K562 (cell line): ENCODE data around the gene CTXND1. TPM values are rescaled to one million over a fixed set of nuclear protein-coding genes. Genes with fewer than 3 reads are reported as not detected.

Experiments
- ATF1 ChIP-seq, 2 experiments: fragments of 450-650 bp in 1 of 2; IDR thresholded peaks; 2 replicates each; pipeline ENCODE4 v1.6.1; 2016; ENCODE audit warnings: missing compliant biosample characterization in 1 of 2, missing genetic modification characterization in 1 of 2
- BHLHE40 ChIP-seq: IDR thresholded peaks from 2 replicates; pipeline ENCODE4 v1.6.1; 2011; ENCODE audit warnings: low read length, improper control_type of control experiment
- CBX3 ChIP-seq, 2 experiments: IDR thresholded peaks; 1 replicate in 1 of 2; 2 replicates in 1 of 2; pipeline ENCODE4 v1.6.1; 2012; ENCODE audit warnings: inconsistent platforms in 2 of 2, low read length in 2 of 2, borderline replicate concordance in 1 of 2, control low read depth in 1 of 2
- CHCHD3 ChIP-seq: fragments of 250-450 bp; sonication (Bioruptor Pico); IDR thresholded peaks from 2 replicates; pipeline ENCODE4 v2.1.2; 2022; ENCODE audit warnings: mild to moderate bottlenecking
- CXXC5 ChIP-seq: fragments of 250-450 bp; sonication (Bioruptor Pico); IDR thresholded peaks from 2 replicates; pipeline ENCODE4 v1.8.0; 2022; ENCODE audit warnings: inconsistent platforms, mild to moderate bottlenecking, moderate library complexity
- FUS ChIP-seq: fragments of 200-400 bp; formaldehyde crosslinking; optimal IDR thresholded peaks from 2 replicates; pipeline ENCODE3; 2017; ENCODE audit warnings: low read depth, low read length
- HNRNPH1 ChIP-seq: fragments of 200-400 bp; formaldehyde crosslinking; optimal IDR thresholded peaks from 2 replicates; pipeline ENCODE3; 2017; ENCODE audit warnings: low read depth, mild to moderate bottlenecking, low read length, moderate library complexity
- PRPF4 ChIP-seq: fragments of 200-400 bp; formaldehyde crosslinking; IDR thresholded peaks from one replicate; pipeline ENCODE4 v1.6.1; 2017; ENCODE audit warnings: low read length, low read depth, mild to moderate bottlenecking; ENCODE audit not compliant: insufficient read depth, poor library complexity, severe bottlenecking
- PURB ChIP-seq: sonication (generic); formaldehyde crosslinking; IDR thresholded peaks from 2 replicates; pipeline ENCODE4 v1.9.0; 2021; ENCODE audit warnings: low read depth, mild to moderate bottlenecking, missing genetic modification reagents
- RBM34 ChIP-seq: fragments of 200-400 bp; formaldehyde crosslinking; IDR thresholded peaks from 2 replicates; pipeline ENCODE4 v1.6.1; 2018; ENCODE audit warnings: low read length, borderline replicate concordance; ENCODE audit not compliant: insufficient read depth
- RFX5 ChIP-seq: IDR thresholded peaks from 2 replicates; pipeline ENCODE4 v1.6.1; 2011; ENCODE audit warnings: low read depth, mild to moderate bottlenecking, improper control_type of control experiment, low read length
- ZFP30 ChIP-seq: fragments of 250-450 bp; sonication (Bioruptor Pico); IDR thresholded peaks from 2 replicates; pipeline ENCODE4 v1.8.0; 2022; ENCODE audit warnings: moderate library complexity, mild to moderate bottlenecking, inconsistent platforms, borderline replicate concordance
- ZNF644 ChIP-seq: fragments of 200-800 bp; sonication (Bioruptor generic); IDR thresholded peaks from 2 replicates; pipeline ENCODE4 v1.6.1; 2016; ENCODE audit warnings: low read depth, missing genetic modification characterization, missing compliant biosample characterization
- ZNF75A ChIP-seq: fragments of 450-650 bp; formaldehyde crosslinking; IDR thresholded peaks from 2 replicates; pipeline ENCODE4 v1.4.0; 2020; ENCODE audit warnings: mild to moderate bottlenecking
- ZNF780A ChIP-seq: fragments of 250-450 bp; sonication (Bioruptor Pico); IDR thresholded peaks from 2 replicates; pipeline ENCODE4 v1.5.0; 2021; ENCODE audit warnings: mild to moderate bottlenecking
- polyA plus RNA-seq, 8 experiments: library from polyadenylated mRNA; depleted of rRNA in 4 of 8; stranded (reverse) in 5 of 8; unstranded in 3 of 8; fragments of >200 nt; fragmentation: Nextera tagmentation in 2 of 8; fragmentation: Illumina TruSeq in 1 of 8; extraction: Ambion mirVana in 2 of 8; extraction: Trizol in 1 of 8; gene quantifications; 2 replicates each; pipeline versions ENCODE4 v1.2.1 to v1.2.3, GENCODE V29; 2011 to 2014; ENCODE audit warnings: inconsistent platforms in 1 of 8, missing spikeins in 1 of 8
- total RNA-seq, 7 experiments: library from RNA; depleted of rRNA in 6 of 7; stranded (reverse); fragments of >200 nt in 6 of 7; fragmentation: Illumina TruSeq in 2 of 7; extraction: Trizol in 2 of 7; gene quantifications; 2 replicates each; pipeline versions ENCODE4 v1.2.1 to v1.2.3, GENCODE V29; 2011 to 2021; ENCODE audit warnings: low replicate concordance in 1 of 7
- TF ChIP-seq, protein P1 (sequence below): sonication (generic); IDR thresholded peaks from 2 replicates; pipeline ENCODE4 v1.6.1; 2016
- TF ChIP-seq, protein P2 (sequence below), 3 experiments: fragments of 200-800 bp in 1 of 3; sonication (Bioruptor generic) in 1 of 3; sonication (generic) in 1 of 3; formaldehyde crosslinking in 1 of 3; IDR thresholded peaks; 2 replicates each; pipeline versions ENCODE4 v1.6.1 to v1.8.0; 2016 to 2022; ENCODE audit warnings: mild to moderate bottlenecking in 2 of 3, missing compliant biosample characterization in 2 of 3, missing genetic modification characterization in 2 of 3, missing genetic modification reagents in 1 of 3

CTXND1 gene
- total and polyA plus RNA-seq, 9 of the 15 experiments (the other 6 are each of a cell fraction or from before 2014, with no cell fraction given), result 0.04 TPM; not detected in 7

DNA sequence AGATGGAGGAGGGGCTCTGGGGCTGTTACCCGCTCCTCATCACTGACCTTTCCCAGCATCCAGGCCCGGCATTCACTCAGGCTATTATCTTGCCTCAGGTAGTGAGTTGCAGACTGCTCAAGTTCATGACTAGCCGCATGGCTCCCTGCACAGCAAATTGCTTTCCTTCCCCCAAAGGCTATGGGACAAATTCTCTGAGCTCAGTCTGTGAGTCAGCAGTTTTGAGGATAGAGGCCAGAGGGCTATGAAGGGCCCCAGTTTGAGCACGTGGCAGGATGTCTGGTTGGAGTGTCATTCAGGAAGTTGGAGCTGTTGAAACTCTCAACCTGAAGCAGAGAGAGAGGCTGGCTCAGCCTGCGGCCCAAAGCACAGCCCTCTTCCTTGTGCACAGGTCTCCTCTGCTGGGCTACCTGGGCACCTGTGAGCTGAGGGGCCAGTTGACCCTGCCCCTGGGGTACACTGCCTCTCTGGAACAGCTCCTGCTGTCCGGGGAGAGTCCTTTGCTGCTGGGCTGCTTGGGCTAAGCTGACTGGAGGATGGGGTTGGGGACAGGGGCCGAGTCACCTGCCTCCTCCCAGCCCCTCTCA is 91.3 kb downstream of the CTXND1 start (continued):
- TF ChIP-seq PRPF4, result no peak
- TF ChIP-seq RBM34, result no peak
- TF ChIP-seq, protein P1, sequence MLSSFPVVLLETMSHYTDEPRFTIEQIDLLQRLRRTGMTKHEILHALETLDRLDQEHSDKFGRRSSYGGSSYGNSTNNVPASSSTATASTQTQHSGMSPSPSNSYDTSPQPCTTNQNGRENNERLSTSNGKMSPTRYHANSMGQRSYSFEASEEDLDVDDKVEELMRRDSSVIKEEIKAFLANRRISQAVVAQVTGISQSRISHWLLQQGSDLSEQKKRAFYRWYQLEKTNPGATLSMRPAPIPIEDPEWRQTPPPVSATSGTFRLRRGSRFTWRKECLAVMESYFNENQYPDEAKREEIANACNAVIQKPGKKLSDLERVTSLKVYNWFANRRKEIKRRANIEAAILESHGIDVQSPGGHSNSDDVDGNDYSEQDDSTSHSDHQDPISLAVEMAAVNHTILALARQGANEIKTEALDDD, result no peak
- TF ChIP-seq CBX3 (IDR thresholded peaks at IDR 0.05; ENCODE audit: borderline replicate concordance in 1 of 2, low read length in 2 of 2), result peak in 1 of 2 experiments; percentile 36; a peak in 1 of 3 replicates
- peak; percentile 37; the same call in 1 of the 2 replicates for TF ChIP-seq ZNF644 (tag)
- no peak for TF ChIP-seq CHCHD3
- no peak for TF ChIP-seq FUS
- TF ChIP-seq, protein P2, sequence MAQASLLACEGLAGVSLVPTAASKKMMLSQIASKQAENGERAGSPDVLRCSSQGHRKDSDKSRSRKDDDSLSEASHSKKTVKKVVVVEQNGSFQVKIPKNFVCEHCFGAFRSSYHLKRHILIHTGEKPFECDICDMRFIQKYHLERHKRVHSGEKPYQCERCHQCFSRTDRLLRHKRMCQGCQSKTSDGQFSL (CRISPR knock-in tag; IDR thresholded peaks at IDR 0.05), result no peak
- TF ChIP-seq, protein P2 (tag; IDR thresholded peaks at IDR 0.05), result peak in 1 of 2 experiments; percentile 58; a peak in 1 of 4 replicates
- TF ChIP-seq BHLHE40, result peak; percentile 81
- no peak for TF ChIP-seq RFX5
- peak; percentile 82 for TF ChIP-seq CXXC5 (CRISPR knock-in tag)
- no peak for TF ChIP-seq ZFP30
- no peak for TF ChIP-seq HNRNPH1
- TF ChIP-seq ZNF75A (CRISPR knock-in tag), result no peak
- TF ChIP-seq ATF1 (CRISPR knock-in tag; IDR thresholded peaks at IDR 0.05), result no peak
- TF ChIP-seq ATF1 (tag; IDR thresholded peaks at IDR 0.05), result peak; percentile 43; the same call in 1 of the 2 replicates
- TF ChIP-seq ZNF780A (CRISPR knock-in tag), result no peak
- no peak for TF ChIP-seq PURB (CRISPR knock-in tag)
